GM19025 (cell line): ENCODE results near the gene FOXRED2.
"Not testable (repeated sequence)": the region's sequence is repeated elsewhere in the genome, so short reads cannot be mapped to it uniquely, and the experiment has no call there.

ENCODE experiments used
- ATAC-seq: cut with Tn5 transposase; IDR thresholded peaks from one replicate; pipeline ENCODE4 v1.9.1; 2021; ENCODE audit warnings: mild to moderate bottlenecking, low read depth, moderate library complexity; ENCODE audit not compliant: unreplicated experiment

Gene FOXRED2

DNA sequence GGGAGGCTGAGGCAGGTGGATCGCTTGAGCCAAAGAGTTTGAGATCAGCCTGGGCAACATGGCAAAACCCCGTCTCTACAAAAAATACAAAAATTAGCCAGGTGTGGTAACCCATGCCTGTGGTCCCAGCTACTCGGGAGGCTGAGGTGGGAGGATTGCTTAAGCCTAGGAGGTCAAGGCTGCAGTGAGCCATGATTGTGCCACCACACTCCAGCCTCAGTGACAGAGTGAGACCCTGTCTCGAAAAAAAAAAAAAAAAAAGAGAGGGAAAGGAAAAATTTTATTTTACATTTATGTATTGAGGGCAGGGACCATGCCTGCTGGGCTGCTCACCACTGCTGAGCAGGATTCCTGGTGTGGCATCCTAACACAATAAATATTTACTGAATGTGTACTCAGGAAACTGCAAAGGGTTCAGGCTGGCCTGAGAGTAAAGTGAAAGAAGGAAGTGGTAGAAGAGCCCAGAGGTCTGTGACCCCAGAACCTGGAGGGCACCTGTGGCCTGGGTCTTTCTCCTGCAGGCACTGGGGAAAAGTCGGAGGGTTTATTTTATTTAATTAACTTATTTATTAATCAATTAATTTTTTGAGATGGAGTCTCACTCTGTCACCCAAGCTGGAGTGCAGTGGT lies 53.7 kb downstream of the FOXRED2 start:
- ATAC-seq, result not testable (repeated sequence)

DNA sequence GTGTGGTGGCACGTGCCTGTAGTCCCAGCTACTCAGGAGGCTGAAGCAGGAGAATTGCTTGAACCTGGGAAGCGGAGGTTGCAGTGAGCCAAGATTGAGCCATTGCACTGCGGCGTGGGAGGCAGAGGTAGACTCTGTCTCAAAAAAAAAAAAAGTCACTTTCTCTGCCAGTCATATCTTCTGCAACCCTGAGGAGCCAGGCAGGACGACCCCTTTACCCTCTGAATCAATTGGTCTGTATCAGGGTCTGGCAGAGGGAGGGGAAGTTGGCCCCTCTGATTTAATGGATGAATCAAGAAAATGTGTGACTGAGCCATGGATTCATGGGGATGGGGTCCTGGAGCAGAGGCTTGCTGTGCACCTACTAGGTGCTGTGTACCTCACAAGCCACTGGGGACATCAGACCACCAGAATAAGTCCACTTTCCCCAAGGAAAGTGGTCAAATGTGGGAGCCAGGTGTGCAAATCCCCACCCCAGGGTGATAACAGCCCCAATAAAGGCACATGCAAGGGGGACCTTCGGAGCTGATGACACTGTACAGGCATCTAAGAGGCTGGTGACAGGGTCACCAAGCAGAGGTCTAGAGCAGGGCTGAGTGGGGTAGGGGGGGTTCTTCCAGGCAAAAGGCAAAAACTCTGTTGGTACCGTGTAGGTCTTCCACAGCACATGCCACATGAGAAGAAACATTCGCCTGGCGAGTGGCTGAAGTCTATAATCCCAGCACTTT lies 54.4 kb downstream of the FOXRED2 start:
- ATAC-seq, result no peak

DNA sequence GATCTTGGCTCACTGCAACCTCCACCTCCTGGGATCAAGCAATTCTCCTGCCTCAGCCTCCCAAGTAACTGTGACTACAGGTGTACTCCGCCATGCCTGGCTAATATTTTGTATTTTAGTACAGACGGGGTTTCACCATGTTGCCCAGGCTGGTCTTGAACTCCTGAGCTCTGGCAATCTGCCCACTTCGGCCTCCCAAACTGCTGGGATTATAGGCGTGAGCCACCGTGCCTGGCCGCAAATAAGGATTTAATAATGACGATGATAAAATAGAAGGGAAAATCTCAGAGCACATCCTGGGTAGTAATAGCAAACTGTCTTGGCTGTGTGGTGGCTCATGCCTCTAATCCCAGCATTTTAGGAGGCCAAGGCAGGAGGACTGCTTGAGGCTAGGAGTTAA lies 55.9 kb downstream of the FOXRED2 start:
- not testable (repeated sequence) for ATAC-seq

DNA sequence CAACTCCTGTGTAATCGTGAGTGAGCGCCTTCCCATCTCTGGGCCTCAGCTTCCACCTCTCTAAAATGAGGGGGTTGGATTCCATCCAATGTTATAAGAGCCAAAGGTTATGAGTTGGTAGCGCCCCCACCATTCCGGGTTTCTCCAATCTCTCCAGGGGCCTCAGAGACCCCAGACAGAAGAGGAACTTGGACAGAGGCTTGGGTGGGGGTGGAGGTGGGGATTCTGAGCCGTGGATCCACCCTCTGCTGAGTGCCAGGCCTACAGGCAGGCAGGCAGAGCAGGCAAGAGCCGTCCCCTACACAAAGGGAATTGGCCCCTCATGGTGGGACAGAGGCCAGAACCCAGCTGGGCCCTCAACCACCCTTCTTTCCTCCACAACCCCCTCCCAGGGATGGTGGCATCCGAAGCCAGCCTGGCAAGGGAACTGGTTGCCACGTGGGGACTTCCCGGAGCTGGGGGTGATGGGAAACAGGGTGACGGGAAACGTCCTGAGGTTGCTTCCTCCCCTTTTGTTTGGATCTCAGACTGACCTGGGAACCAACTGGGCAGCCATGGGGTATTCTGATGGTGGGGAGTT lies 57.2 kb downstream of the FOXRED2 start:
- no peak for ATAC-seq

DNA sequence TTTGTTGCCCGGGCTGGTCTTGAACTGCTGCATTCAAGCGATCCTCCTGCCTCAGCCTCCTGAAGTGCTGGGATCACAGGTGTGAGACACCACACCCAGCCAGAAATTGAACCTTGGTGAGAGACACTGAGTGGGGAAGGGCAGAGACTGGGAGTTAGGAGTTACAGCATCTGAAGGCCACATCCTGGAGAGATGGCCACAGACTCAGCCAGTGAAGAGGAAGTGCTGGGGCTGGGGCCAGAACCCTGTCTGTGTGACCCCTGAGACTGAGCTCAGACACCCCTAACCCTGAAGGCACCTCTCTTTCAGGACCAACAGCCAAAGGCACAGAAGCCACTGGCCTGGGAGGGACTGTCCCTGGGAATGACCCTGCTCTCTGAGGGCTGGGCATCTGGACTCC lies 59.2 kb downstream of the FOXRED2 start:
- no peak for ATAC-seq

DNA sequence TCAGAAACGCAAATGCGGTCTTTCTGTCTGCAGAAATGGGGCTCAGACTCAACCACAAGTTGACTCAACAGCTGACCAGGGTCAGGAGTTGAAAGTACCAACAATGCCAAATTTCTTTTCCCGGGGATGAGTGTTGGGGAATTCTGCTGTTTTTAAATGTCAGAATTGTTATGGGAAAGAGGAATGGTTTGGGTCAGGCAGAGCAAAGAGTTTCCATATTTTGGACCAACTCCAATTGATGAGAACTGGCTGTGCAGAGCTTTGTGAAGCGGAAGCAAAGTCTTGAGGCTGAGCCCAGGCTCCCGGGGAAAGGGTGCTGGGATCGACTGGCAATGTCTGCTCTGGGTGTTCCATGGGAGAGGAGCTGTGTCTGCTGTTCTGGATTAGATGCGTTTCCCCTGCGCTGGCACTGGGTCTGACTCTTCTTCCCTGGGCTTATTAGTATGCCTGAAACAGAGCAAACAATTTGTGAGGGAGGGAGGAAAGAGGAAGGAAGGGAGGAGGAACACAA lies 61.6 kb downstream of the FOXRED2 start:
- ATAC-seq, result no peak

DNA sequence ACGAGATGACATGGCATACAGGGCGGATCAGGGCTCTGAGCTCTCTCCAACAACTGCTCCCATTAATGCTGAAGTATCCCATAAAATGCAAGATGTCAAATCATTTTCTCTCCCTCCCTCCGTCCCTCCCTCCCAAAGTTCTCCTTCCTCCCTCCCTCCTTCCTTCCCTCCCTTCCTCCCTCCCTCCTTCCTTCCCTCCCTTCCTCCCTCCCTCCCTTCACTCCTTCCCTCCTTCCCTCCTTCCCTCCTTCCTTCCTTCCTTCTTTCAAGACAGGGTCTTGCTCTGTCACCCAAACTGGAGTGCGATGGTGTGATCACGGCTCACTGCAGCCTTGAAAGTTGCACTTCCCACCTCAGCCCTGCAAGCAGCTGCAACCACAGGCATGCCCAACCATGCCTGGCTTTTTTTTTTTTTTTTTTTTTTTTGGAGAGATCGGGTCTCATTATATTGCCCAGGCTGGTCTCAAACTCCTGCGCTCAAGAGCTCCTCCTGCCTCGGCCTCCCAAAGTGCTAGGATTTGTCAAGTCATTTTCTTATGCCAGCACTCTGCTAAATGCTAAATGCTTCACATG lies 63.6 kb downstream of the FOXRED2 start:
- no peak for ATAC-seq

DNA sequence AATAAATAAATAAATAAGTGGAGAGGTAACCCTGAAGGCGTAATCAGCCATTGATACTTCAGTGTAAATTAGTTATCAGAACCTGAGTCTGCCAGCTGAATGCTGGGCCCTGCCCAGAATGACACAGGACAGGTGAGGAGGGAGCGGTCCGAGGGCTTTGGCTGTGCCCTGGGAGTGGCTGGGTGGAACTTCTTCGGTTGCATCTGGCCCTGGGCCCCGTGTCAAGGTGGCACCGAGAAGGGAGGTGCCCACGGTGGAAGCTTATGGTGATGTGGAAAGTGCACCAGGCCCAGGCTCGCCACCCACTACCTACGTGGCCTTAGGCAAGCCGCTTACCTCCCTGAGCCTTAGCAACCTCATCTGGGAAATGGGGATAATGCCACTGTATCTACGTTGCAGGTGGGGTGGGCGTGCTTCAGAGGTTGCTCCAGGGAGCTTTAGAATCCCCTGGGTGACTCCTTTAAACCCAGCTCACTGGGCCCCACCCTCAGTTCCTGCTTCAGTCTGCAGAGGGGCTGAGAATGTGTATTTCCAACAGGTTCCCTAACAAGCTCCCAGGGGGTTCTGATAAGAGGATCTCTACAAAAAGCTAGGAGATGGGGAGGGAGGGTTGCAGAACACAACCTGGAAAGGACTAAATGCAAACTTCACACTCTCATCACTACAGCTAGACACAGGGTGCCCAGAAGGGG lies 64.2 kb downstream of the FOXRED2 start:
- ATAC-seq, result no peak

DNA sequence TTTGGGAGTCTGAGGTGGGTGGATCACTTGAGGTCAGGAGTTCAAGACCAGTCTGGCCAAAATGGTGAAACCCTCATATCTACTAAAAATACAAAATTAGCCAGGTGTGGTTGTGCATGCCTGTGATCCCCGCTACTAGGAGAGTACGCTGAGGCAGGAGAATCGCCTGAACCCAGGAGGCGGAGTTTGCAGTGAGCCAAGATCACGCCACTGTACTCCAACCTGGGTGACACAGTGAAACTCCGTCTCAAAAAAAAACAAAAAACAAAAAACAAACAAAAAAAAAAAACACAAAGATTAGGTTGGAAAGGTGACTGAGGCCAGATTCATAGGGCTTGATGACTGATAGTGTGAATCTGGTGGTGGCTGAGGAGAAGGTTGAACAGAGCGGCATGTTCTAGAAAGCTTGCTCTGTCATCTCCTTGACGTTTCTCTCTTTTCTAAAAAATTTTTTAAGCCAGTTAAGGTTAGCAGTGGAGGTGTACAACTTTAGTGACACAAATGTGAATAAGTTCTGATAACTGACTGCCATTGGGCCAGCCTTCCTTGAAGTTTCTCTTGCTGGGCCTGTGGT lies 66.3 kb downstream of the FOXRED2 start:
- no peak for ATAC-seq

DNA sequence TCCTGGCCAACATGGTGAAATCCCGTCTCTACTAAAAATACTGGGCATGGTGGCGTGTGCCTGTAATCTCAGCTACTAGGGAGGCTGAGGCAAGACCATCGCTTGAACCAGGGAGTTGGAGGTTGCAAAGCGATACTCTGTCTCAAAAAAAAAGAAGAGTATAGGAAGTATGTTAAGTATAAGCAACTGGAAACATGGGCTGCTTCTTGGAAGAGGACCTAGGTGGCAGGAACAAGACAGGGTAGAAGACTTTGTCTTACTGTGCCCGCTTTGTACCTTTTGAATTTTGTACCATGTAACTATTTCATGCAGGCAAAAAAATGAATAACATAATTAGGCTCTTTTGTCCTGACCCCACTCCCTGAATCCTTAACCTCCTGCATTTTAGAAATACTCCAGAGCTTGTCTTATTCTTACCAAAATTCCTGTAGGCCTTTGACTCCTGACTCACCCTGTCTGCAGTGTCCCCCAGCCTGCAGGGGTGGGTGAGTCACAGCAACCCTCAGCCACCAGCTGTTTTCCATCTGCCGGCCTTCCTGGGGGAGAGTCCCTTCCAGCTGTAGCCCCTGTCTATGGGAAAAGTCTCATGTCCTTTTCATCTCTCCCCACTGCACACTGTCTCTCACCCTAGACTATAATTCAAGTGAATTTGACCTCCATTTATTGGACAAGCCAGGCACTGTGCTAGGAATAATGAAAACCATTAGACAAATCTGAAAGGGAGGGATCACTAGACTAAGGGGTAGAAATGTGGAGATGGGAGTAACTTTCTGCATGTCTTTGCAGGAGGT lies 67.2 kb downstream of the FOXRED2 start:
- no peak for ATAC-seq
